Mesendoderm (in vitro differentiated cells): ENCODE data around the gene FSD1.

ENCODE experiments used
- DNase-seq: peaks from one replicate; pipeline ENCODE4 v3.0.0; 2013
- H2AK5ac ChIP-seq: 2 replicates; pipeline ENCODE4 v1.6.1; 2013; ENCODE audit warnings: low read length, inconsistent platforms
- H2BK120ac ChIP-seq: 2 replicates; pipeline ENCODE4 v1.6.1; 2013; ENCODE audit warnings: low read depth, mild to moderate bottlenecking, low read length, moderate library complexity, mixed read lengths
- H2BK15ac ChIP-seq: replicated peaks from 2 replicates; pipeline ENCODE4 v1.6.1; 2013; ENCODE audit warnings: low read depth, mild to moderate bottlenecking, moderate library complexity
- H2BK5ac ChIP-seq: 2 replicates; pipeline ENCODE4 v1.6.1; 2013; ENCODE audit warnings: low read length, inconsistent platforms
- H3K18ac ChIP-seq: 2 replicates; pipeline ENCODE4 v1.6.1; 2013; ENCODE audit warnings: mild to moderate bottlenecking, low read length, mixed read lengths
- H3K23ac ChIP-seq: one replicate; pipeline ENCODE4 v1.6.1; 2013; ENCODE audit warnings: low read length
- H3K27ac ChIP-seq: 2 replicates; pipeline ENCODE4 v1.5.1; 2013; ENCODE audit warnings: low read depth, mild to moderate bottlenecking, inconsistent platforms, low read length, moderate library complexity
- H3K27me3 ChIP-seq: 2 replicates; pipeline ENCODE4 v1.6.1; 2013; ENCODE audit warnings: low read length, control low read depth, mild to moderate bottlenecking, inconsistent platforms; ENCODE audit not compliant: insufficient read depth, poor library complexity
- H3K36me3 ChIP-seq: 2 replicates; pipeline ENCODE4 v1.6.1; 2013; ENCODE audit warnings: low read length, inconsistent platforms; ENCODE audit not compliant: control insufficient read depth, insufficient read depth
- H3K4ac ChIP-seq: one replicate; pipeline ENCODE4 v1.6.1; 2013; ENCODE audit warnings: low read depth, mild to moderate bottlenecking, low read length, moderate library complexity
- H3K4me1 ChIP-seq: 2 replicates; pipeline ENCODE4 v1.6.1; 2013; ENCODE audit warnings: low read depth, low read length, inconsistent platforms; ENCODE audit not compliant: control insufficient read depth
- H3K4me2 ChIP-seq: 2 replicates; pipeline ENCODE4 v1.6.1; 2013; ENCODE audit warnings: low read length
- H3K4me3 ChIP-seq: 2 replicates; pipeline ENCODE4 v1.5.1; 2013; ENCODE audit warnings: mild to moderate bottlenecking, low read length
- H3K56ac ChIP-seq: one replicate; pipeline ENCODE4 v1.6.1; 2013; ENCODE audit warnings: low read length
- H3K79me1 ChIP-seq: 2 replicates; pipeline ENCODE4 v1.6.1; 2013; ENCODE audit warnings: low read length, inconsistent platforms
- H3K79me2 ChIP-seq: 2 replicates; pipeline ENCODE4 v1.6.1; 2013; ENCODE audit warnings: mild to moderate bottlenecking, low read length; ENCODE audit not compliant: control insufficient read depth, insufficient read depth
- H3K9ac ChIP-seq: 2 replicates; pipeline ENCODE4 v1.6.1; 2013; ENCODE audit warnings: low read length, inconsistent platforms
- H4K5ac ChIP-seq: one replicate; pipeline ENCODE4 v1.6.1; 2013; ENCODE audit warnings: low read length
- H4K8ac ChIP-seq: one replicate; pipeline ENCODE4 v1.6.1; 2013; ENCODE audit warnings: low read depth, mild to moderate bottlenecking, control low read depth, low read length, moderate library complexity
- WGBS: extraction: QIAGEN DNeasy Blood & Tissue Kit; methylation state at CpG from one replicate; pipeline ENCODE4 v1.1.7; 2013; ENCODE audit warnings: low lambda C conversion rate, missing lambda C conversion rate; ENCODE audit not compliant: insufficient coverage; ENCODE audit errors: extremely low coverage; 5-methylcytosine and 5-hydroxymethylcytosine counted together

Gene FSD1

DNA sequence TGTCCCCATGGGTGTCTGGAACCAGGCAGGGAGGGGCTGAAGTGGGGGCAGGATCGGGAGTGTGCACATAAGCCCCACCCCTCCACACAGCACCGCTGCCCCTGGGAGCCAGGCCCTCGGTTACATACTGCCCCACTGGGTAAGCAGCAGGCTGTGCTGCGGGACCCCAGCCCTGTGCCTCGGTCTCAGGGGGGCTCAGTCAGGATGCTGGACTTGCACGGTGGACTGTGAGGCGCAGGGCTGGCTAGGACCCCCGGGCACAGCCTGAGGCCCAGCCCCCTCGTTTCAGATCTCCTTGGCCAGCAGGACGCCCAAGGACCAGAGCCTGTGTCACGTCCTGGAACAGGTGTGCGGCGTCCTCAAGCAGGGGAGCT, 55.2 kb downstream of the FSD1 start:
- no peak overlapping the region for H3K4me3 ChIP-seq
- H3K27me3 ChIP-seq = no peaks in the 10 kb centered on the region
- H2BK5ac ChIP-seq = no peak overlapping the region
- no peak overlapping the region for H3K4ac ChIP-seq
- no peak overlapping the region for H4K5ac ChIP-seq
- no peaks in the 10 kb centered on the region for H3K79me2 ChIP-seq
- no peak overlapping the region for H3K4me2 ChIP-seq
- no peak for DNase-seq
- peaks cover 7% of the 10 kb centered on the region for H3K36me3 ChIP-seq
- H3K56ac ChIP-seq = no peak overlapping the region
- H3K27ac ChIP-seq = no peak overlapping the region
- H3K79me1 ChIP-seq = no peaks in the 10 kb centered on the region
- no peak overlapping the region for H2AK5ac ChIP-seq
- no peak overlapping the region for H2BK120ac ChIP-seq
- no CpG with 5 or more reads among the region's 13 CpGs for WGBS
- H4K8ac ChIP-seq = no peak overlapping the region
- no peaks in the 10 kb centered on the region for H3K4me1 ChIP-seq
- no peak overlapping the region for H2BK15ac ChIP-seq
- no peak overlapping the region for H3K9ac ChIP-seq
- H3K18ac ChIP-seq = no peak overlapping the region
- H3K23ac ChIP-seq = no peak overlapping the region

DNA sequence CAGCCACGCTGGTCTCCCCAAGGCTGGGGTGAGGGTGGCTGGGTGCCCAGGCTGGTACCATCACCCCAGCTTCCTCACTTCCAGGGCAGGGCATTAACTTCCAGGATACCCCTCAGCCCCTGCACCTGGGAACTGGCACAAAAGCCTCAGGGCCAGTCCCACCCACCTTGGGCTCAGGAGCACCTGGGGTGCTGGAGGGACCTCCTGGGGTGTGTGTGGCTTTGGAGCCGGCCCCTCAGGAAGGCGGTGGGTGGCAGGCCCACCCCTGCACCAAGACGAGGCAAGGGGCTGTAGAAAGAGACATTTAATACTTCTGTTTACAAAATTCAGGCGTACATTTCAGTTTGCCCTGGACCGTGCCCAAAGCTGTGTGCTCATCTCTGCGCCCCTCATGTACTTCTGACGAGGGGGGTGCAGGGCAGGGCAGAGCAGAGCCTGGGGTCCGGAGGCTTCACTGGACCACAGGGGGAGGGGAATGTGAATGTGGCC, 55.7 kb downstream of the FSD1 start:
- H3K23ac ChIP-seq = no peak overlapping the region
- H3K27me3 ChIP-seq = no peaks in the 10 kb centered on the region
- no peak overlapping the region for H4K8ac ChIP-seq
- H4K5ac ChIP-seq = no peak overlapping the region
- no peak overlapping the region for H2BK5ac ChIP-seq
- H3K27ac ChIP-seq = no peak overlapping the region
- no CpG with 5 or more reads among the region's 9 CpGs for WGBS
- no peak overlapping the region for H3K4me3 ChIP-seq
- H3K79me2 ChIP-seq = no peaks in the 10 kb centered on the region
- no peak overlapping the region for H3K9ac ChIP-seq
- no peak overlapping the region for H3K4me2 ChIP-seq
- no peak overlapping the region for H2BK120ac ChIP-seq
- H2AK5ac ChIP-seq = no peak overlapping the region
- no peak overlapping the region for H3K56ac ChIP-seq
- DNase-seq = no peak
- no peaks in the 10 kb centered on the region for H3K79me1 ChIP-seq
- no peak overlapping the region for H3K4ac ChIP-seq
- H3K18ac ChIP-seq = no peak overlapping the region
- H3K36me3 ChIP-seq = peaks cover 7% of the 10 kb centered on the region
- H2BK15ac ChIP-seq = no peak overlapping the region
- H3K4me1 ChIP-seq = no peaks in the 10 kb centered on the region

DNA sequence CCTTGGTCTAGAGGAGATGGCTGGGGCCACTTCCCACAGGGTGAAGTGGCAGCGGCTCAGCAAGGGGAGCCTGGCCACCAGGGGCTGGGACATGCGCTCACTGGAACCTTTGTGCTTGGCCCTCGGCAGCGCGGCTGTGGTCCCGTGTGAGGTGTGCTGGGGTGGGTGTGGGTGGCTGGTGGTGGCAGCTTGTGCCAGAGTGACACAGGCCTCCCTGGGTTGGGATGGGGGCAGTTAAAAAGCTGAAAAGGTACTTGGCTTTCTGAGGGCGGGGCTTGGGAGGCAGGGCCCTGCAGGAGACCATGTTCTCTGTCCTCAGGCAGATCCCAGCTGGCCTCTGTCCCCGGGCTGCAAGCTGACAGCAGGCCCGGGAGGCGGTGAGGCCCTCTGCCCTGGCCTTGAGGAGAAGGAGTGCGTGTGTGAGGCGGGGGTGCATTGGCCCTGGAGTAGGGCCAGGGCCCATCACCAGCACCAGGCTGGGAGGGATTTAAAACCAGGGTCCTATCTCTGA, 56.3 kb downstream of the FSD1 start:
- Histone ChIP-seq H4K8ac (no peak overlapping the region), H3K9ac (no peak overlapping the region), H2BK120ac (no peak overlapping the region), H3K79me2 (no peaks in the 10 kb centered on the region), H2BK15ac (no peak overlapping the region), H3K79me1 (no peaks in the 10 kb centered on the region), H3K4ac (no peak overlapping the region), H3K18ac (no peak overlapping the region), H4K5ac (no peak overlapping the region), H2AK5ac (no peak overlapping the region), H3K23ac (no peak overlapping the region), H3K4me3 (no peak overlapping the region), H3K27ac (no peak overlapping the region), H3K4me2 (no peak overlapping the region), H2BK5ac (no peak overlapping the region), H3K36me3 (peaks cover 7% of the 10 kb centered on the region), H3K4me1 (no peaks in the 10 kb centered on the region), H3K56ac (peak overlapping the region; percentile 42), H3K27me3 (no peaks in the 10 kb centered on the region)
- DNase-seq = peak; percentile 42
- no CpG with 5 or more reads among the region's 12 CpGs for WGBS

DNA sequence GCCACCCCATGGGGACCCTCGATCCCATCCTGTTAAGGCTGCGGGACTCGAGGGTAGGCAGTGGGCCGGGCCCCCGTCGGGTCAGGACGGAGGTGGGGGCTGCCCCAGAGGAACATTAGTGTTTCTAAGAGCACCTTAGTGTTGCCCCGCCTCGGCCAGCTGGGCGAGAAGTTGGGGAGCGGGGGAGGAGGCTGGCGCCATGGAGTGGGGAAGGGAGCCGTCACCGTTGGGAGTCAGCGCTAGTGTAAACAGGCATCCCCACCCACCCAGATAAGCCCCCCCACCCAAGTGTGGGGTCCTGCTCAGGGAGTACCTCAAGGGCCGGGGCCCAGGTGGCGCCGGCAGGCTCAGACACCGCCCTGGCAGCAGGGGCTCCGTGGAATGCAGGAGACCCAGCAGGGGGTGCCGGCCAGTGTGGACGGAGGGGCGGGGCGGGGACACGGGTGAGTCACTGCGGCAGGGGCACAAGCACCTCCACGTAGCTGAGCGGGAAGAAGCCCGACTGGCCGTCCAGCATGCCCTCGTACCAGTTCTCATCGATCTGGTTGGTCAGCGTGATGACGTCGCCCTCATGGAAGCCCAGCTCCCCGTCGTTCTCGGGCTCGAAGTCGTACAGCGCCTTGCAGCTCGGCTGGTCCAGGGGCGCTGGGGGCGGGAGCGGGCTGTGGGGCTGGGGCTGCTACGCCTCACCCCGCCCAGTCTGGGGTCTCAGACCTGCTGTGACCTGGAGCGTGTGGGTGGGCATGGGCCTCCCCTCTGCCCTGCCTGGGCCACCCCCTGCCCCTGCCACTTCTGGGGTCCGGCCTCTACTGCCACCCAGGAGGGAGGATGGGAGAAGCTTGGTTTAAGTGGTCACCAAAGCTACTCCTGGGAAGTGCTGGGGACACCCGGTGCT, 57.0 kb downstream of the FSD1 start:
- Histone ChIP-seq H3K56ac (peak overlapping the region; percentile 7), H3K4me2 (no peak overlapping the region), H4K8ac (no peak overlapping the region), H3K4me3 (no peak overlapping the region), H3K79me2 (no peaks in the 10 kb centered on the region), H3K36me3 (peaks cover 8% of the 10 kb centered on the region), H3K4me1 (no peaks in the 10 kb centered on the region), H2BK15ac (no peak overlapping the region), H3K9ac (no peak overlapping the region), H3K79me1 (no peaks in the 10 kb centered on the region), H4K5ac (no peak overlapping the region), H2BK120ac (no peak overlapping the region), H3K27ac (no peak overlapping the region), H2AK5ac (no peak overlapping the region), H3K4ac (no peak overlapping the region), H3K23ac (no peak overlapping the region), H3K18ac (no peak overlapping the region), H2BK5ac (no peak overlapping the region), H3K27me3 (no peaks in the 10 kb centered on the region)
- WGBS = no CpG with 5 or more reads among the region's 50 CpGs
- DNase-seq = peak; percentile 55

DNA sequence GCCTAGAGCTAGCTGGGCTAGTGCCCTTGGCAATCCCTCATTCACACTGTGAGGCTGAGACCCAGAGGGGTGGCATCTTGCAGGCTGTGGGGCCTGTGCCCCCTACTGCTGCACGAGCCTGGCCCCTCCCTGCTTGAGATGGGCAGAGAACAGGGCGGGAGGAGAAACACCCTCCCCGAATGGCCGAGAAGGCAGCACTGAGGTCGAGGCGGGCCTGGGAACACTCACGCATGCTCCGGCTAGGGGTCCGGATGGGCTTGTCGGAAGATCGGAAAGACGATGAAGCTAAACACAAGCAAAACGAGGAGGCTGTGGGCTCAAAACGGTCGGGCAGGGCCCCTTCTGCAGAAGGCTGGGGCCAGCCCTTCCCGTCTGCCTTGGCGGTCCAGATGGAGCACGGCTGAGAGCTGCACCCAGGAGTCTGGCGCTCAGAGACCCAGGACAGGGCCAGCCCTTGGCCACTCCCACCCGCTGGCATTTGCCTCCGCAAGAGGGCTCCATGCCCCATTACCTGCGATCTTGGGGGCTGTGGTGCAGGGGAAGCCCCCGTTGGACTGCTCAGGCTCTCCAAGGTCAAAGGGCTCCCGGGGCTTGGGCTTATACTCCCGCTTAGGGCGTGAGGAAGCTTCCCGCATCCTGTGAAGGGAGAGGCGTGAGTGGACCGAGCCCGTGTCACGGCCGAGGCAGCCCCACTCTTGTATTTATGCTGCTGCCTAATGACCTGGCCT, 57.9 kb downstream of the FSD1 start:
- no peak for DNase-seq
- no peak overlapping the region for H2BK120ac ChIP-seq
- no peak overlapping the region for H3K9ac ChIP-seq
- no peaks in the 10 kb centered on the region for H3K27me3 ChIP-seq
- no peak overlapping the region for H3K4me2 ChIP-seq
- H3K79me1 ChIP-seq = no peaks in the 10 kb centered on the region
- no peak overlapping the region for H3K4me3 ChIP-seq
- H3K79me2 ChIP-seq = no peaks in the 10 kb centered on the region
- H3K27ac ChIP-seq = no peak overlapping the region
- no peak overlapping the region for H3K23ac ChIP-seq
- no CpG with 5 or more reads among the region's 32 CpGs for WGBS
- no peak overlapping the region for H3K18ac ChIP-seq
- no peaks in the 10 kb centered on the region for H3K4me1 ChIP-seq
- H4K8ac ChIP-seq = no peak overlapping the region
- H2BK5ac ChIP-seq = no peak overlapping the region
- no peak overlapping the region for H2BK15ac ChIP-seq
- no peak overlapping the region for H3K56ac ChIP-seq
- peaks cover 8% of the 10 kb centered on the region for H3K36me3 ChIP-seq
- H3K4ac ChIP-seq = no peak overlapping the region
- H2AK5ac ChIP-seq = no peak overlapping the region
- H4K5ac ChIP-seq = no peak overlapping the region
